OCI-LY3 (cell line): Measurements from ENCODE around the gene MRAP2.
"Not testable (repeated sequence)": the region's sequence is repeated elsewhere in the genome, so short reads cannot be mapped to it uniquely, and the experiment has no call there.

Experiments
- H2AFZ ChIP-seq: fragments of 200-600, 300-600 bp; shearing (Covaris generic); 2 replicates; pipeline ENCODE4 v1.6.0; 2014; ENCODE audit warnings: antibody characterized with exemption, low read depth, low read length
- H3K27ac ChIP-seq: fragments of 200-600, 300-600 bp; sonication (generic); 2 replicates; pipeline ENCODE4 v1.5.1; 2014; ENCODE audit warnings: mild to moderate bottlenecking, low read length, moderate library complexity, mixed read lengths
- H3K27me3 ChIP-seq: fragments of 200-600, 300-600 bp; sonication (generic); 2 replicates; pipeline ENCODE4 v1.6.1; 2014; ENCODE audit warnings: low read depth, low read length, mixed read lengths
- H3K36me3 ChIP-seq: fragments of 200-600, 300-600 bp; sonication (generic); replicated peaks from 2 replicates; pipeline ENCODE3; 2014; ENCODE audit warnings: low read depth, low read length, mixed read lengths
- H3K4me1 ChIP-seq: fragments of 300-600, 200-600 bp; sonication (generic); 2 replicates; pipeline ENCODE4 v1.6.1; 2014; ENCODE audit warnings: low read length, mixed read lengths
- H3K4me2 ChIP-seq: fragments of 200-600, 300-600 bp; sonication (generic); 2 replicates; pipeline ENCODE4 v1.6.1; 2014; ENCODE audit warnings: low read length, mixed read lengths
- H3K4me3 ChIP-seq: fragments of 300-600, 200-600 bp; sonication (generic); 2 replicates; pipeline ENCODE4 v1.5.1; 2014; ENCODE audit warnings: antibody characterized with exemption, mild to moderate bottlenecking, low read length, moderate library complexity
- H3K79me2 ChIP-seq: fragments of 300-600, 200-600 bp; shearing (Covaris generic); 2 replicates; pipeline ENCODE4 v1.6.1; 2014; ENCODE audit warnings: mild to moderate bottlenecking, low read length, mixed read lengths
- H3K9ac ChIP-seq: fragments of 300-600, 200-600 bp; shearing (Covaris generic); 2 replicates; pipeline ENCODE4 v1.6.0; 2014; ENCODE audit warnings: mild to moderate bottlenecking, low read length, moderate library complexity
- H3K9me3 ChIP-seq: fragments of 200-600, 300-600 bp; shearing (Covaris generic); 2 replicates; pipeline ENCODE4 v1.6.1; 2014; ENCODE audit warnings: low read length, mixed read lengths; ENCODE audit not compliant: insufficient read depth
- H4K20me1 ChIP-seq: fragments of 200-600, 300-600 bp; sonication (generic); 2 replicates; pipeline ENCODE4 v1.6.1; 2016; ENCODE audit warnings: low read length, mixed read lengths; ENCODE audit not compliant: insufficient read depth
- EZH2phosphoT487 ChIP-seq: fragments of 200-600 bp; shearing (Covaris generic); IDR thresholded peaks from 2 replicates; pipeline ENCODE4 v1.6.1; 2018; ENCODE audit warnings: antibody characterized with exemption, mixed run types, low read depth
- TF ChIP-seq, protein P1 (sequence below): fragments of 200-600, 300-600 bp; sonication (generic); IDR thresholded peaks from 2 replicates; pipeline ENCODE4 v1.5.1; 2014; ENCODE audit warnings: antibody characterized with exemption, low read length, low read depth

Gene MRAP2

DNA sequence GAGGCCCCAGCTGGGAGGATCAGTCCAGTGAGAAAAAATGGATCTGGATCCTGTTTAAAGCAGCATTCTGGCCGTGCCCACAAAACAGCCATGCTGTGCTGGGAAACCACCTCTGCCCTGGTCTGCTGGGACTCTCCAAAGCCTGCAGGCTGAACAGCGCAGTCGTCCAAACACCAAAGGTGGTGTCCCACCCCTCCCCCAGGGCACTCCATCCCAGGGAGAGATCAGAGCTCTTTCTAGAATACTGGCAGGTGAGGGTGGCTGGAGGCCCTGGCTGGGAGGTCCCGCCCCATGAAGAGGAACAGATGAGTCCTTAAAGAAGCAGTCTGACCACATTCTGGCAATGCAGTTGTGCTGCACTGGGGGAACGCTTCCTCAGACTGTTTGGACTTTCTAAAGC is 84.6 kb downstream of the MRAP2 start:
- TF ChIP-seq, protein P1, sequence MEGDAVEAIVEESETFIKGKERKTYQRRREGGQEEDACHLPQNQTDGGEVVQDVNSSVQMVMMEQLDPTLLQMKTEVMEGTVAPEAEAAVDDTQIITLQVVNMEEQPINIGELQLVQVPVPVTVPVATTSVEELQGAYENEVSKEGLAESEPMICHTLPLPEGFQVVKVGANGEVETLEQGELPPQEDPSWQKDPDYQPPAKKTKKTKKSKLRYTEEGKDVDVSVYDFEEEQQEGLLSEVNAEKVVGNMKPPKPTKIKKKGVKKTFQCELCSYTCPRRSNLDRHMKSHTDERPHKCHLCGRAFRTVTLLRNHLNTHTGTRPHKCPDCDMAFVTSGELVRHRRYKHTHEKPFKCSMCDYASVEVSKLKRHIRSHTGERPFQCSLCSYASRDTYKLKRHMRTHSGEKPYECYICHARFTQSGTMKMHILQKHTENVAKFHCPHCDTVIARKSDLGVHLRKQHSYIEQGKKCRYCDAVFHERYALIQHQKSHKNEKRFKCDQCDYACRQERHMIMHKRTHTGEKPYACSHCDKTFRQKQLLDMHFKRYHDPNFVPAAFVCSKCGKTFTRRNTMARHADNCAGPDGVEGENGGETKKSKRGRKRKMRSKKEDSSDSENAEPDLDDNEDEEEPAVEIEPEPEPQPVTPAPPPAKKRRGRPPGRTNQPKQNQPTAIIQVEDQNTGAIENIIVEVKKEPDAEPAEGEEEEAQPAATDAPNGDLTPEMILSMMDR: no peak
- no peak for TF ChIP-seq EZH2phosphoT487
- Histone ChIP-seq H3K9me3 (no peaks in the 10 kb centered on the region), H3K27ac (no peak overlapping the region), H3K9ac (no peak overlapping the region), H3K4me2 (no peak overlapping the region), H3K27me3 (no peaks in the 10 kb centered on the region), H3K4me1 (no peaks in the 10 kb centered on the region), H3K79me2 (no peaks in the 10 kb centered on the region), H3K36me3 (no peaks in the 10 kb centered on the region), H4K20me1 (no peaks in the 10 kb centered on the region), H3K4me3 (no peak overlapping the region), H2AFZ (no peak overlapping the region)

DNA sequence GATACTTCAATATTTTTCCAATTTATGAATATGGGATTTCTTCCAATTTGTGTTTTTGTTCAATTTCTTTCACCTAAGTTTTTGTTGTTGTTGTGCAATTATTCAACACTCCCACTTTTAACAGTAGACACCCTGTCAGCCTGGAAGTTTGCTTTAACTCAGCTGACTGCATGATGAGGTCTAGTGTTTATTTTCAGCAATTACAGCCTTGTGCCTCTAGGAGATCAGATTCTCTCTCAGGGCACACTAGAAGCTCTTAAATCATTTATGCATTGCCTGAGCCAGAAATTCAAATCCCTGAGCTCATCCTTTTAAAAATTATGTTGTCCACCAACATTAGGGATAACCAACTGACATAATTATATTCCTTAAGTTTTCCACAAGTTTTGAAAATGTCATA is 85.7 kb downstream of the MRAP2 start:
- H3K79me2 ChIP-seq: no peaks in the 10 kb centered on the region
- no peaks in the 10 kb centered on the region for H3K4me1 ChIP-seq
- no peaks in the 10 kb centered on the region for H3K27me3 ChIP-seq
- H3K27ac ChIP-seq: no peak overlapping the region
- H2AFZ ChIP-seq: no peak overlapping the region
- no peak overlapping the region for H3K4me2 ChIP-seq
- H3K36me3 ChIP-seq: peaks cover 4% of the 10 kb centered on the region
- H3K9me3 ChIP-seq: no peaks in the 10 kb centered on the region
- no peak overlapping the region for H3K9ac ChIP-seq
- no peaks in the 10 kb centered on the region for H4K20me1 ChIP-seq
- TF ChIP-seq, protein P1: no peak
- no peak for TF ChIP-seq EZH2phosphoT487
- H3K4me3 ChIP-seq: no peak overlapping the region

DNA sequence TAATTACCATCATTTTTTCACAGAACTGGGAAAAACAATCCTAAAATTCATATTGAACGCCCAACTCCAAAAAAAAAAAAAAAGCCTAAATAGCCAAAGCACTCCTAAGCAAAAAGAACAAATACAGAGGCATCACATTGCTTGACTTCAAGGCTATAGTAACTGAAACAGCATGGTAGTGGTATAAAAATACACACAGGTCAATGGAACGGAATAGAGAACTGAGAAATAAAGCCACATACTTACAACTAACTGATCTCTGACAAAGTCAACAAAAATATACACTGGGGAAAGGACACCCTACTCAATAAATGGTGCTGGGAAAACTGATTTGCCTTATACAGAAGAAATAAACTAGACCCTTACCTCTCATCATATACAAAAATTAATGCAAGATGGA is 89.6 kb downstream of the MRAP2 start:
- Histone ChIP-seq H3K36me3 (peaks cover 10% of the 10 kb centered on the region), H3K27ac (no peak overlapping the region), H3K4me1 (no peaks in the 10 kb centered on the region), H3K9ac (no peak overlapping the region), H3K9me3 (no peaks in the 10 kb centered on the region), H2AFZ (no peak overlapping the region), H3K4me3 (no peak overlapping the region), H3K4me2 (no peak overlapping the region), H3K27me3 (no peaks in the 10 kb centered on the region), H4K20me1 (no peaks in the 10 kb centered on the region), H3K79me2 (no peaks in the 10 kb centered on the region)
- TF ChIP-seq EZH2phosphoT487: no peak
- TF ChIP-seq, protein P1: no peak

DNA sequence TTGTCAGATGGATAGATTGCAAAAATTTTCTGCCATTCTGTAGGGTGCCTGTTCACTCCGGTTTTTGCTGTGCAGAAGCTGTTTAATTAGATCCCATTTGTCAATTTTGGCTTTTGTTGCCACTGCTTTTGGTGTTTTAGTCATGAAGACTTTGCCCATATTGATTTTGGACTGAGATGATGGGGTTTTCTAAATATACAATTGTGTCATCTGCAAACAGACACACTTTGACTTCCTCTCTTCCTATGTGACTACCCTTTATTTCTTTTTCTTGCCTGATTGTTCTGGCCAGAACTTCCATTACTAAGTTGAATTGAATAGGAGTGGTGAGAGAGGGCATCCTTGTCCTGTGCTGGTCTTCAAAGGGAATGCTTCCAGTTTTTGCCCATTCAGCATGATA is 96.0 kb downstream of the MRAP2 start:
- H3K4me3 ChIP-seq, H3K9ac ChIP-seq, H3K79me2 ChIP-seq, H3K9me3 ChIP-seq, H4K20me1 ChIP-seq, H3K4me1 ChIP-seq, H3K27me3 ChIP-seq, H2AFZ ChIP-seq, H3K27ac ChIP-seq, H3K36me3 ChIP-seq, H3K4me2 ChIP-seq: not testable (repeated sequence)

DNA sequence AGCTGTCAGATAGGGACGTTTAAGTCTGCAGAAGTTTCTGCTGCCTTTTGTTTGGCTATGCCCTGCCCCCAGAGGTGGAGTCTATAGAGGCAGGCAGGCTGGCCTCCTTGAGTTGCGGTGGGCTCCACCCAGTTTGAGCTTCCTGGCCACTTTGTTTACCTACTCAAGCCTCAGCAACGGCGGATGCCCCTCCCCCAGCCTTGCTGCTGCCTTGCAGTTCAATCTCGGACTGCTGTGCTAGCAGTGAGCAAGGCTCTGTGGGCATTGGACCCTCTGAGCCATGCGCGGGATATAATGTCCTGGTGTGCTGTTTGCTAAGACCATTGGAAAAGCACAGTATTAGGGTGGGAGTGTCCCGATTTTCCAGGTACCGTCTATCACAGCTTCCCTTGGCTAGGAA is 99.8 kb downstream of the MRAP2 start:
- H3K36me3 ChIP-seq, H3K4me2 ChIP-seq, H3K27me3 ChIP-seq, H3K27ac ChIP-seq, H3K9ac ChIP-seq, H3K9me3 ChIP-seq, H3K79me2 ChIP-seq, H3K4me3 ChIP-seq, H3K4me1 ChIP-seq, H2AFZ ChIP-seq, H4K20me1 ChIP-seq: not testable (repeated sequence)
